Activated CD8-positive, alpha-beta memory T cell treated with anti-CD3 and anti-CD28 coated beads, Interleukin-2, amount 50 U/mL, for 4 hours (primary cell): ENCODE data around the gene MICALL1.

Experiments
- DNase-seq: peaks from one replicate; pipeline ENCODE4 v3.0.0-alpha.2; 2020

Gene MICALL1

GRCh38 chr22:37905534-37906363 is at the start of gene MICALL1:
Gene MICALL1 (plus strand): TSS chr22:37906297. CDS start chr22:37906423, 126 bp downstream.
- DNase-seq, result peak; percentile 60

DNA sequence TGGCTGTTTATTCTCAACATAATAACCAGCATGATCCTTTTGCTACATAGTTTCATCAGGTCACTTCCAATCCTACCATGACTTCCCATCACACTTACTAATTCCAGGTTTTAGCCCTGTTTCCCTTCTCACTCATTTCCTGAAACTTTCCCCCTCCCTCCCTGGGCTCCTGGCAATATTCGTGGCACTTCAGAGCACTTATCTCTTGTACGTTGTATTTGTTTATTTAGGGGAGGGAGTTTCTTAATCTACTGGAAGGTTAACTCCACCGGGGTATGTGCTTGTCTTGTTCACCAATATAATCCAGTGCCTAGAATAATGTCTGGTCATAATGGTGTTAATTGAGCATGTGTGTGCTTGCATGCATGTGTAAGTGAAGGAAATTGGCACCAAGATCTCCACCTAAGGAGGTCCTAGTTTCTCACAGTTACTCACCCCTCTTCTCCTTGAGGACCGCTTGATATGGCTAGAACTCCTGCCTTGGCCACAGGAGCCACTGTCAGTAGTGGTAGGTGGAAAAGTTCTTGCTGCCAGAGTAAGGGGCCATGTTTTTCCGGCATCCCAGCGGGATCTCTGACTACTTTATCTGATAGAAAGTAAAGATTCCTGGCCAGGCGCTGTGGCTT is 45.2 kb upstream of the MICALL1 start:
- no peak for DNase-seq

GRCh38 chr22:37862570-37863325 is 43.3 kb upstream of the MICALL1 start:
- no peak for DNase-seq

DNA sequence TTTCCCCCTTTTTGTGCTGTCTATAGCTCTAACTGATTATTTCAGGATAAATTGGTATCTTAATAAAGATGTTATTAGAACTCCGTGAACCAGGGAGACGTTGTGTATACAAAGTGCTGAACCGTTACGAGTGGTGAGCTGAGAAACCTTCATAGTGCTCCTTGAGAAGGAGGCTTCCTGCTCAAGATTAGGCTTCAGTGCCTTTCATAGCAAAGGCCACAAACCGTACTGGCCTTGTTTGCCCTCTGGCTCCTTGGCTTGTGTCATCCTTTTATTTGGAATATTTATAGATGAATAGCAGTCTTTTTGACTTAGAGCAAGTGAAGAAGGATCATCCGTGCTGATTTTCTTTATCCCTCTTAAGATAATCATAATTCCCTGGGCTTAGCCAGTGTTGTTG is 40.6 kb upstream of the MICALL1 start:
- DNase-seq, result no peak

DNA sequence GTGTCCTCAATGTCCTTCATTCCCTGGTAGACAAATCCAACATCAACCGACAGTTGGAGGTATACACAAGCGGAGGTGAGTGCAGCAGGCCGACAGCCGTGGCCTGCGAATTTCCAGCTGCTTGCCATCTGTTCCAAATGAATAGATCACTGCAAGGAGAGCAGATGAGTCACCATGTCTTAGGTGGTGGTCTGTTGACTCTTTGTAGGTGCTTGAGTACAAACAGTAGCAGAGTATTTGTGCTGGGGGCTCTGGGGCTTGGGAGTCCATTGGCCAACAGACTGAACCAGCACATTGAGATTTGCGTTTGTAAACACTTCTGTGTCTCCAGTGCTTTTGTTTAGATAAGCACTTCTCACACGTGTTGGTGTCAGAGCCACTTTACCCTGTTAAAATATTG is 35.8 kb upstream of the MICALL1 start:
- DNase-seq, result no peak

DNA sequence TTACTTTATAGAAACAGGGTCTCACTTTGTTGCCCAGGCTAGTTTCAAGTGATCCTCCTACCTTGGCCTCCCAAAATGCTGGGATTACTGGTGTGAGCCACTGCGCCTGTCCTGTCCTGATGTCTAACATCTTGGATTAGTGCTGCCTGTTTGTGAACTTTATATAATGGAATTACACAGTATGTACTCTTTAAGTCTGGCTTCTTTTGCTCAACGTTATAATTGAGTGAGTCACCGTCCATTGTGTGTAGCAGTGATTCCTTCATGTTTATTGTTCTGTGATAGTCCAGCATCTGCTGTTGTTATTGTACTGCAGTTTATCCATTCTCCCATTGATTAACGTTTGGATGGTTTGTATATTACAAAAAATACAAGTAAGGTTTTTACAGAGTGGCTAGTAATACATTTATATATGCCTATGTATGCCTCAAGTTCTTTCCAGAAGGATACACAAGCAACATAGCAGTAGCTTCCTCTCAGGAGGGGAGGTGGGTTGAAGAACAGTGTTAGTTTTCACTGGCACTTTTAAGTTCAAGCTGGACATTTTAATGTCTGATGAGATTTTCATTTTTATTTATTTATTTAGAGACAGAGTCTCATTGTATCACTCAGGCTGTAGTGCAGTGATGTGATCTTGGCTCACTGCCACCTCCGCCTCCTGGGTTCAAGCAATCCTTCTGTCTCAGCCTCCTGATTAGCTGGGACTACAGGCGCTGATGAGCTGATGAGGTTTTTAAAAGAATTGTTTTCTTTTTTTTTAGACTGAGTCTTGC is 25.2 kb upstream of the MICALL1 start:
- no peak for DNase-seq

DNA sequence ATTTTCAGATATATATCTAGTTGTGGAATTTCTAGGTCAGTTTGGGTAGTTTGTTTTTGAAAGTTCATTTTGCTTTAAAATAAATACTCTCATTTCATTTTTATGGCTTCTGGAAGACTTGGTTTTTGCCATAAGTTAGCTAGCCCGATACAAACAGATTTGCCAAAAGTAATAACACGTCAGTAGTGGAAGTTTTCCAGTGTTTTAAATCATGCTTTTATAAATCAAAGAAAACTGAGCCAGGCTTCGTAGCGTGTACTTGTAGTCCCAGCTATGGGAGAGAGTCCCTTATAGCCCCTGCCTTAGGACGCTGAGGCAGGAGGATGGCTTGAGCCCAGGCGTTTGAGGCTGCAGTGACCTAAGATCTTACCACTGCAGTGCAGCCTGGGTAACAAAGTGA is 21.7 kb upstream of the MICALL1 start:
- DNase-seq, result no peak

- DNase-seq, result no peak
These were observed 18.3 kb upstream of the MICALL1 start for GRCh38 chr22:37887584-37888378.

- no peak for DNase-seq
These were observed 14.2 kb upstream of the MICALL1 start for GRCh38 chr22:37891926-37892325.

GRCh38 chr22:37892566-37893335 is 13.3 kb upstream of the MICALL1 start:
- no peak for DNase-seq

- no peak for DNase-seq
These were observed 12.5 kb upstream of the MICALL1 start for GRCh38 chr22:37893583-37893983.

DNA sequence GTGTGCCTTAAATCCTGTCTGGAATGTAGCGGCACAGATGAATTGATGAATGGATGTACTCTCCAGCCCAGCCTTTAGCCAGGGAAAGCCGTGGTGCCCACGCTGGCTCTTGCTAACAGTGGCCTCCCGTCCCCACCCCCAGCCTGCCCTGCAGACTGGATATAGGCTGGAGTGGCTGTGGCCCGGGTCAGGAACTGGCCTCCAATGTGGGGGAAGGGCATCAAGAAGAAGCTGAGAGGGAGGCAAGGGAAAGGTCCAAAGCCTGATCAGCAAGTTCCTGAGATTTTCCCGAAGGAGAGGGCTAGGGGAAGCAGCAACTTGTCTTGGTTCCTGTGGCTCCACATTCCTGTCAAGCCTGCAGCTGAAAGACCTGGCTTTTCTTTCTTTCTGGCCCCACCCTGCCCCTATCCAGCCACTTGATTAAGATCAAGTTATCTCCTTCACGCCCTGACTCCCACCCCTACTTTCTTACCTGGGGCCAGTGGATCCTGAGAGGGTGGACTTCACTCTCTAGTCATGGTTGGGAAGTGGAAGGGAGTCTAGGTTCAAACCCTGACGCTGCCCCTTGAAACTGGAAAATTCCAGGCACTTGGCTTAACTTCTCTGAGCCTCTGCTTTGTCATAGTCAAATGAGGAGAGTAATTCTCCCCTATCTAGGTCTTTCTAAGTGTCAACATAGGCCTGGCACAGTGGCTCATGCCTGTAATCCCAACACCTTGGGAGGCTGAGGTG is 11.0 kb upstream of the MICALL1 start:
- DNase-seq, result no peak

GRCh38 chr22:37896181-37896592 is 9.9 kb upstream of the MICALL1 start:
- peak; percentile 19 for DNase-seq

- DNase-seq, result no peak
These were observed 9.2 kb upstream of the MICALL1 start for GRCh38 chr22:37896939-37897338.

- DNase-seq, result no peak
These were observed 8.3 kb upstream of the MICALL1 start for GRCh38 chr22:37897807-37898206.

- DNase-seq, result no peak
These were observed 7.5 kb upstream of the MICALL1 start for GRCh38 chr22:37898441-37899181.

- no peak for DNase-seq
These were observed 1.2 kb upstream of the MICALL1 start for GRCh38 chr22:37904572-37905533.

DNA sequence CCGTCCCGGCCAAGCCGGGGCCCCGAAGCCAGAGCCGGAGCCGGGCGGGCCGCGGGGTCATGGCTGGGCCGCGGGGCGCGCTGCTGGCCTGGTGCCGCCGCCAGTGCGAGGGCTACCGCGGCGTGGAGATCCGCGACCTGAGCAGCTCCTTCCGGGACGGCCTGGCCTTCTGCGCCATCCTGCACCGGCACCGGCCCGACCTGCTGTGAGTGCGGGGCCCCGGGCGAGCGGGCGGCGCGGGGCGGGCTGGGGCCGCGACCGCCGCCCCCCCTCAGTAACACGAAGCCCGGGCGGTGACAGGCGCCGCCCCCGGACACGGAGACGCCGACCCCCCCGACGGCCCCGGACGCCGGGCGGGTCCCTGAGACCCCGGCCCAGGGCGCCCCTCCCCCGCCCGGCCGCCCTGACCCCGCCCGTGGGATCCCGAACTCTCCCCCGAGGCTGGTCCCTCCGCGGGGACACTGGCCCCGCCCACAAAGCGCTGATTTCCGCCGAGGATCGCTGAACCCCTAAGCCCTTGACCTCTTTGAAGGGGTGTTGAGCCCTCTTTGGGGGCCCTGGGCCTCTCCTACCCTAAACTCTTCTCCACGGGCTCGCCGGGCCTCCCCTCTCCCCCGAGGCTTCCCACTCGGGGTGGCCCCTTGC is 389 bp downstream of the MICALL1 start:
- peak; percentile 40 for DNase-seq
